ENCODE results near the gene CAB39L. TPM values are rescaled to one million over a fixed set of nuclear protein-coding genes. Genes with fewer than 3 reads are reported as not detected.

CAB39L gene
- total RNA-seq, 2 donors from 2014 or later, result 5.3 to 8.6 TPM

GRCh38 chr13:49326222-49326917 is 117.5 kb downstream of the CAB39L start:
- no peaks in the 10 kb centered on the region for H3K9me3 Mint-ChIP-seq
- Histone ChIP-seq H3K4me3 (ENCODE audit: low read length) (no peak overlapping the region), H3K27me3 (ENCODE audit: control insufficient read depth, insufficient read depth, low read length, poor library complexity, severe bottlenecking) (no peaks in the 10 kb centered on the region), H3K9ac (ENCODE audit: extremely low read depth, low read length, poor library complexity, severe bottlenecking) (no peak overlapping the region), H3K27ac (ENCODE audit: low read depth, low read length) (no peak overlapping the region), H3K9me3 (ENCODE audit: control insufficient read depth, low read length) (no peaks in the 10 kb centered on the region), H3K4me1 (ENCODE audit: control insufficient read depth, insufficient read depth, low read length) (no peaks in the 10 kb centered on the region), H3K36me3 (ENCODE audit: control insufficient read depth, insufficient read depth, low read length) (no peaks in the 10 kb centered on the region)
- no peak overlapping the region for H3K27ac Mint-ChIP-seq
- H3K36me3 Mint-ChIP-seq (ENCODE audit: low read depth), result no peaks in the 10 kb centered on the region
- TF ChIP-seq, protein P1, sequence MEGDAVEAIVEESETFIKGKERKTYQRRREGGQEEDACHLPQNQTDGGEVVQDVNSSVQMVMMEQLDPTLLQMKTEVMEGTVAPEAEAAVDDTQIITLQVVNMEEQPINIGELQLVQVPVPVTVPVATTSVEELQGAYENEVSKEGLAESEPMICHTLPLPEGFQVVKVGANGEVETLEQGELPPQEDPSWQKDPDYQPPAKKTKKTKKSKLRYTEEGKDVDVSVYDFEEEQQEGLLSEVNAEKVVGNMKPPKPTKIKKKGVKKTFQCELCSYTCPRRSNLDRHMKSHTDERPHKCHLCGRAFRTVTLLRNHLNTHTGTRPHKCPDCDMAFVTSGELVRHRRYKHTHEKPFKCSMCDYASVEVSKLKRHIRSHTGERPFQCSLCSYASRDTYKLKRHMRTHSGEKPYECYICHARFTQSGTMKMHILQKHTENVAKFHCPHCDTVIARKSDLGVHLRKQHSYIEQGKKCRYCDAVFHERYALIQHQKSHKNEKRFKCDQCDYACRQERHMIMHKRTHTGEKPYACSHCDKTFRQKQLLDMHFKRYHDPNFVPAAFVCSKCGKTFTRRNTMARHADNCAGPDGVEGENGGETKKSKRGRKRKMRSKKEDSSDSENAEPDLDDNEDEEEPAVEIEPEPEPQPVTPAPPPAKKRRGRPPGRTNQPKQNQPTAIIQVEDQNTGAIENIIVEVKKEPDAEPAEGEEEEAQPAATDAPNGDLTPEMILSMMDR (conservative IDR thresholded peaks at IDR 0.05), result no peak
- 82 to 95% methylated on average over 2 to 7 of the region's 7 CpGs for WGBS, 2 experiments (ENCODE audit: insufficient coverage in 1 of 2, insufficient read length in 1 of 2)
- H3K27me3 Mint-ChIP-seq (ENCODE audit: insufficient read depth), result no peaks in the 10 kb centered on the region
- peaks cover 6% of the 10 kb centered on the region for H3K4me1 Mint-ChIP-seq
- no peak for DNase-seq
- H3K4me3 Mint-ChIP-seq, result no peak overlapping the region

- 95 to 100% methylated on average over 4 to 7 of the region's 7 CpGs for WGBS, 2 experiments (ENCODE audit: insufficient coverage in 1 of 2, insufficient read length in 1 of 2)
- Mint-ChIP-seq H3K4me3 (no peak overlapping the region), H3K9me3 (no peaks in the 10 kb centered on the region), H3K27ac (no peak overlapping the region), H3K36me3 (ENCODE audit: low read depth) (no peaks in the 10 kb centered on the region), H3K27me3 (ENCODE audit: insufficient read depth) (no peaks in the 10 kb centered on the region), H3K4me1 (no peaks in the 10 kb centered on the region)
- H3K4me3 ChIP-seq (ENCODE audit: low read length), result no peak overlapping the region
- H3K9me3 ChIP-seq (ENCODE audit: control insufficient read depth, low read length), result no peaks in the 10 kb centered on the region
- no peaks in the 10 kb centered on the region for H3K27me3 ChIP-seq (ENCODE audit: control insufficient read depth, insufficient read depth, low read length, poor library complexity, severe bottlenecking)
- no peak overlapping the region for H3K27ac ChIP-seq (ENCODE audit: low read depth, low read length)
- no peak overlapping the region for H3K9ac ChIP-seq (ENCODE audit: extremely low read depth, low read length, poor library complexity, severe bottlenecking)
- DNase-seq, result no peak
- TF ChIP-seq, protein P1 (conservative IDR thresholded peaks at IDR 0.05), result no peak
- H3K36me3 ChIP-seq (ENCODE audit: control insufficient read depth, insufficient read depth, low read length), result no peaks in the 10 kb centered on the region
- no peaks in the 10 kb centered on the region for H3K4me1 ChIP-seq (ENCODE audit: control insufficient read depth, insufficient read depth, low read length)
These were observed 120.5 kb downstream of the CAB39L start for GRCh38 chr13:49323344-49323743.

- H3K4me1 ChIP-seq (ENCODE audit: control insufficient read depth, insufficient read depth, low read length), result no peaks in the 10 kb centered on the region
- 92% methylated on average over 2 of the region's 2 CpGs; no CpG with 5 or more reads in 1 of the 2 experiments for WGBS, 2 experiments (ENCODE audit: insufficient coverage in 1 of 2, insufficient read length in 1 of 2)
- H3K36me3 ChIP-seq (ENCODE audit: control insufficient read depth, insufficient read depth, low read length), result no peaks in the 10 kb centered on the region
- no peak overlapping the region for H3K4me3 Mint-ChIP-seq
- H3K4me3 ChIP-seq (ENCODE audit: low read length), result no peak overlapping the region
- TF ChIP-seq, protein P1 (conservative IDR thresholded peaks at IDR 0.05), result no peak
- no peaks in the 10 kb centered on the region for H3K27me3 Mint-ChIP-seq (ENCODE audit: insufficient read depth)
- no peaks in the 10 kb centered on the region for H3K36me3 Mint-ChIP-seq (ENCODE audit: low read depth)
- H3K27me3 ChIP-seq (ENCODE audit: control insufficient read depth, insufficient read depth, low read length, poor library complexity, severe bottlenecking), result no peaks in the 10 kb centered on the region
- no peak overlapping the region for H3K27ac Mint-ChIP-seq
- H3K9me3 Mint-ChIP-seq, result no peaks in the 10 kb centered on the region
- H3K9ac ChIP-seq (ENCODE audit: extremely low read depth, low read length, poor library complexity, severe bottlenecking), result no peak overlapping the region
- no peaks in the 10 kb centered on the region for H3K9me3 ChIP-seq (ENCODE audit: control insufficient read depth, low read length)
- no peaks in the 10 kb centered on the region for H3K4me1 Mint-ChIP-seq
- DNase-seq, result no peak
- no peak overlapping the region for H3K27ac ChIP-seq (ENCODE audit: low read depth, low read length)
These were observed 121.2 kb downstream of the CAB39L start for GRCh38 chr13:49322702-49323101.
